Measurements from ENCODE around the gene CCSER1. TPM values are rescaled to one million over a fixed set of nuclear protein-coding genes. Genes with fewer than 3 reads are reported as not detected.

Gene CCSER1
- total and polyA plus RNA-seq, 2 of the 8 experiments (the other 6 are each of a cell fraction or from before 2014, with no cell fraction given): 0.26 to 0.84 TPM

DNA sequence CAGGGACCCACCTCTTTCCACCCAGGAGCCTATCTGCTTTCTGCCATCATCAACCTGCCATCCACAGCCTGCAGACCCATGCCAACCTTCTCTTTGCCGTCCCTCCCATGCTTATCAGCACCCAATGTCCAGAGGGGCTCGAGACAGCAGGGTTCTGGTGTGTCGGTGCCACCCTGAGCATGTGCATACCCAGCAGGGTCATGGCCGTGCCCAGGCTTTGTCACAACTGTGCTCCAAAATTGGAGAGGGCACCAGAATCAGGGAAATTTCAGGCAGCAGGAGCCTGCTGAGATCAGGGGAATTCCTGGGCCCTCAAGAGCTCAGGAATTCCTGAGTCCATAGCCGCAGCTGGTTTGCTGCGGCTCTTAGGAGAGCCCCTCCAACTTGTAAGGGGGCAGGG, 330.6 kb downstream of the CCSER1 start (continued):
- no peak for TF ChIP-seq RAD21 (IDR thresholded peaks at IDR 0.05 in 1 of 2, conservative IDR thresholded peaks at IDR 0.05 in 1 of 2; ENCODE audit: low read depth in 2 of 2, low read length in 2 of 2)
